ENCODE data around the gene CPXCR1.
"Not testable (repeated sequence)": the region's sequence is repeated elsewhere in the genome, so short reads cannot be mapped to it uniquely, and the experiment has no call there.

Gene CPXCR1

GRCh38 chrX:88746925-88747324 lies at the start of gene CPXCR1:
Gene CPXCR1, plus strand, starts transcription at chrX:88747225. Its CDS starts 6,190 bp downstream, at chrX:88753415.
- in situ Hi-C loops (cut with MboI; ENCODE audit: low sequenced_read_pairs), result no loop called here

GRCh38 chrX:88735835-88736234 lies 11.2 kb upstream of the CPXCR1 start:
- in situ Hi-C loops (cut with MboI; ENCODE audit: low sequenced_read_pairs), result no loop called here
- H3K4me1 ChIP-seq, result no peaks in the 10 kb centered on the region
- H3K9me3 ChIP-seq, result no peaks in the 10 kb centered on the region
- no peaks in the 10 kb centered on the region for H3K36me3 ChIP-seq (replicated peaks)
- no peaks in the 10 kb centered on the region for H3K27me3 ChIP-seq (ENCODE audit: low read depth)
- DNase-seq (ENCODE audit: low spot score in 2 of 2), result no peak
- H3K4me3 ChIP-seq, result no peak overlapping the region

More at GRCh38 chrX:88746925-88747324, at the start of gene CPXCR1:
- Histone ChIP-seq H3K4me1 (no peaks in the 10 kb centered on the region), H3K27me3 (ENCODE audit: low read depth) (no peaks in the 10 kb centered on the region), H3K9me3 (no peaks in the 10 kb centered on the region; the same call in 1 of the 2 replicates), H3K4me3 (no peak within 1 kb of the TSS), H3K36me3 (replicated peaks) (no peaks in the 10 kb centered on the region)
- no peak for DNase-seq (ENCODE audit: low spot score in 2 of 2)

DNA sequence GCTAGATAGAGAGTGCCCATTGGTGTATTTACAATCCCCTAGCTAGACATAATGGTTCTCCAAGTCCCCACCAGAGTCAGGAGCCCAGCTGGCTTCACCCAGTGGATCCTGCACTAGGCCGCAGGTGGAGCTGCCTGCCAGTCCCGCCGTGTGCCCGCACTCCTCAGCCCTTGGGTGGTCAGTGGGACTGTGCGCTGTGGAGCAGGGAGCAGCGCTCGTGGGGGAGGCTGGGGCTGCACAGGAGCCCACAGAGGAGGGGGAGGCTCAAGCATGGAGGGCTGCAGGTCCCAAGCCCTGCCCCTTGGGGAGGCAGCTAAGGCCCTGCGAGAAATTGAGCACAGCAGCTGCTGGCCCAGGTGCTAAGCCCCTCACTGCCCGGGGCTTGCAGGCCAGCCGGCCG lies 810 bp upstream of the CPXCR1 start:
- in situ Hi-C loops (cut with MboI; ENCODE audit: low sequenced_read_pairs); H3K9me3 ChIP-seq; H3K4me3 ChIP-seq; DNase-seq (ENCODE audit: low spot score in 2 of 2); H3K36me3 ChIP-seq (replicated peaks); H3K27me3 ChIP-seq (ENCODE audit: low read depth); H3K4me1 ChIP-seq: not testable (repeated sequence)

GRCh38 chrX:88752339-88752738 lies 5.3 kb downstream of the CPXCR1 start:
- H3K27me3 ChIP-seq (ENCODE audit: low read depth); H3K9me3 ChIP-seq; in situ Hi-C loops (cut with MboI; ENCODE audit: low sequenced_read_pairs); H3K4me1 ChIP-seq; H3K36me3 ChIP-seq (replicated peaks); DNase-seq (ENCODE audit: low spot score in 2 of 2); H3K4me3 ChIP-seq: not testable (repeated sequence)

DNA sequence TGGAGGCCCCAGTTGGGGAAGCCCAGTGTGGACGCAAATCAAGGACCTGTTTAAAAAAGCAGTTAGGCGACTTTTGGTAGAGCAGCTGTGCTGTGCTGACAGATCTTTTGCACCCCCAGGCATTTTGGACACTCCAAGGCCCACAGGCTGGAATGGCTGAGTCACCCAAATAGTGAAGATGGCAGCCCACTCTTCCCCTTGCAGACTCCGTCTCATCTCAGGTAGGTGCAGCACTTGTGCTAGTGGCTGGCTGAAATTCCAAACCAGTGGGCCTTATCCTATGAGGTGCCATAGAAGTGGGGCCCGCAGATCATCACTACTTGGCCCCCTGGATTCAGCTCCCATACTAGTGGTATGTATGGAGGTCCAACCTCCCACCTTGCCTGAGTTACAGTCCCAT lies 42.8 kb downstream of the CPXCR1 start:
- no peak for DNase-seq (ENCODE audit: low spot score in 2 of 2)
- H3K9me3 ChIP-seq, result no peaks in the 10 kb centered on the region
- no peaks in the 10 kb centered on the region for H3K36me3 ChIP-seq (replicated peaks)
- no peaks in the 10 kb centered on the region for H3K27me3 ChIP-seq (ENCODE audit: low read depth)
- peaks cover 6% of the 10 kb centered on the region; the same call in 1 of the 2 replicates for H3K4me1 ChIP-seq
- in situ Hi-C loops (cut with MboI; ENCODE audit: low sequenced_read_pairs), result no loop called here
- no peak overlapping the region for H3K4me3 ChIP-seq
